H1 (cell line): ENCODE results near the gene CEACAM20. TPM values are rescaled to one million over a fixed set of nuclear protein-coding genes. Genes with fewer than 3 reads are reported as not detected.

ENCODE experiments used
- BACH1 ChIP-seq: IDR thresholded peaks from 2 replicates; pipeline ENCODE4 v1.6.1; 2012; ENCODE audit warnings: low read length, improper control_type of control experiment
- NANOG ChIP-seq: IDR thresholded peaks from 2 replicates; pipeline ENCODE4 v1.6.1; 2011; ENCODE audit warnings: low read length, low read depth, mild to moderate bottlenecking, inconsistent platforms; ENCODE audit not compliant: insufficient read depth, poor library complexity, severe bottlenecking
- PHF8 ChIP-seq: fragments of 200-600 bp; sonication (generic); conservative IDR thresholded peaks from 2 replicates; pipeline ENCODE4 v1.7.1; 2012; ENCODE audit warnings: low read depth, mild to moderate bottlenecking, inconsistent platforms, low read length, moderate library complexity
- RBBP5 ChIP-seq: IDR thresholded peaks from 2 replicates; pipeline ENCODE4 v1.7.1; 2012; ENCODE audit warnings: low read depth, mild to moderate bottlenecking, inconsistent platforms, low read length, moderate library complexity, borderline replicate concordance
- RFX5 ChIP-seq: IDR thresholded peaks from 2 replicates; pipeline ENCODE4 v1.6.1; 2011; ENCODE audit warnings: low read depth, low read length, improper control_type of control experiment, borderline replicate concordance
- RNF2 ChIP-seq: fragments of 200-900, 300-1000 bp; sonication (generic); IDR thresholded peaks from 2 replicates; pipeline ENCODE4 v1.7.1; 2016; ENCODE audit warnings: borderline replicate concordance, low read depth, mild to moderate bottlenecking, antibody characterized with exemption, low read length; ENCODE audit not compliant: poor library complexity, severe bottlenecking; ENCODE audit errors: missing control alignments
- SP1 ChIP-seq: IDR thresholded peaks from 2 replicates; pipeline ENCODE4 v1.6.1; 2011; ENCODE audit warnings: low read depth, low read length
- SUZ12 ChIP-seq: fragments of 200-600 bp; sonication (generic); IDR thresholded peaks from 2 replicates; pipeline ENCODE4 v1.6.1; 2012; ENCODE audit warnings: mild to moderate bottlenecking, inconsistent platforms, low read length, moderate library complexity, mixed read lengths
- TBP ChIP-seq: IDR thresholded peaks from 2 replicates; pipeline ENCODE4 v1.6.1; 2011; ENCODE audit warnings: low read depth, low read length, improper control_type of control experiment
- polyA plus RNA-seq, 7 experiments: library from polyadenylated mRNA; depleted of rRNA in 3 of 7; stranded (reverse) in 5 of 7; unstranded in 2 of 7; fragments of >200 nt in 5 of 7; fragments of 200-250 nt in 2 of 7; gene quantifications; 1 replicate in 5 of 7; 2 replicates in 1 of 7; 4 replicates in 1 of 7; pipeline versions ENCODE4 v1.2.1 to v1.2.3, GENCODE V29; 2011 to 2013; ENCODE audit warnings: missing spikeins in 2 of 7, mixed read lengths in 2 of 7
- total RNA-seq: library from RNA; stranded (reverse); fragmentation: NEBNext Ultra II Directional; extraction: Animal tissue kit (Norgen Biotek cat#: 25700); gene quantifications from 2 replicates; pipeline ENCODE4 v1.2.1, GENCODE V29; 2021

Gene CEACAM20
- total and polyA plus RNA-seq, 2 of the 8 experiments (the other 6 are each of a cell fraction or from before 2014, with no cell fraction given), result not detected

DNA sequence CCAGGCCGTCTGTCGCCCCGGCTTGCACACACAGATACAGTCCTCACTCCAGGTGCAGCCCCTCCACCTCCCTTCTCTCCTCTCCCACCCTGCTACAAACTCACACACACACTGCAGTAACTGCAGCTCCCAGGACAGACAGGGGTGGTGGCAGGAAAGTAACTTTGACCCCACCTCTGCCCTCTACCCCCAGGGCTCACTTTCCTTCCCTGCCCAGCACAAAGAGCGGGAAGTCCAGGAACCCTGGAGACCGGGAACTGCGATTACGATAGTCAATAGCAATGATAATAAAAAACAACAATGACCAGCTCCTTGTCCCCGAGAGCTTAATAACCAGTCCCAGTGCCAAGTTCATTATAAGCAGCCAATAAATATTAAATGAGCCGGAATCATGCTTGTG lies at the start of gene CEACAM20 (continued):
- TF ChIP-seq NANOG, result no peak
- TF ChIP-seq TBP, result no peak
- TF ChIP-seq SP1, result no peak
- TF ChIP-seq SUZ12, result no peak
- TF ChIP-seq PHF8, result no peak
- TF ChIP-seq RNF2, result no peak
- TF ChIP-seq BACH1, result no peak
- TF ChIP-seq RBBP5, result no peak
- TF ChIP-seq RFX5, result no peak
- TF ChIP-seq, all 59 proteins: peak for 0
